ENCODE data around the gene TNMD. TPM values are rescaled to one million over a fixed set of nuclear protein-coding genes. Genes with fewer than 3 reads are reported as not detected.
"Not testable (repeated sequence)": the region's sequence is repeated elsewhere in the genome, so short reads cannot be mapped to it uniquely, and the experiment has no call there.

TNMD gene
- under 1 TPM in 1 of 2 donors, not detected in 1; 0.43 TPM for total RNA-seq
- long read RNA-seq, donor 1, partial matches to known transcripts: 1 of 1 reads
- long read RNA-seq, donor 1, other reads (novel, unspliced or antisense): 0 of 1 reads
- long read RNA-seq, donor 2, partial matches to known transcripts: 0 of 1 reads
- long read RNA-seq, donor 2, other reads (novel, unspliced or antisense): 1 of 1 reads

GRCh38 chrX:100584611-100585010, at the start of gene TNMD:
TSS of gene TNMD (plus strand) at chrX:100584936. CDS start at chrX:100585019, 83 bp downstream.
- no peak for DNase-seq (ENCODE audit: low spot score)
- intact Hi-C loops (cut with DNase I): no loop called here

- DNase-seq (ENCODE audit: low spot score); intact Hi-C loops (cut with DNase I): not testable (repeated sequence)
Measured at GRCh38 chrX:100565534-100565933, 19.2 kb upstream of the TNMD start.

- no peak for DNase-seq (ENCODE audit: low spot score)
- intact Hi-C loops (cut with DNase I): no loop called here
Measured at GRCh38 chrX:100586747-100587146, 2.0 kb downstream of the TNMD start.

- intact Hi-C loops (cut with DNase I): no loop called here
- no peak for DNase-seq (ENCODE audit: low spot score)
Measured at GRCh38 chrX:100587861-100588260, 3.1 kb downstream of the TNMD start.

GRCh38 chrX:100591256-100592051, 6.7 kb downstream of the TNMD start:
- no peak for DNase-seq (ENCODE audit: low spot score)
- intact Hi-C loops (cut with DNase I): no loop called here

- DNase-seq (ENCODE audit: low spot score): no peak
- intact Hi-C loops (cut with DNase I): no loop called here
Measured at GRCh38 chrX:100593126-100593525, 8.4 kb downstream of the TNMD start.

GRCh38 chrX:100593581-100593980, 8.8 kb downstream of the TNMD start:
- no peak for DNase-seq (ENCODE audit: low spot score)
- intact Hi-C loops (cut with DNase I): no loop called here

GRCh38 chrX:100596601-100597000, 11.9 kb downstream of the TNMD start:
- intact Hi-C loops (cut with DNase I): no loop called here
- DNase-seq (ENCODE audit: low spot score): no peak

GRCh38 chrX:100599456-100599855, 14.7 kb downstream of the TNMD start:
- intact Hi-C loops (cut with DNase I): no loop called here
- no peak for DNase-seq (ENCODE audit: low spot score)

- no peak for DNase-seq (ENCODE audit: low spot score)
- intact Hi-C loops (cut with DNase I): no loop called here
Measured at GRCh38 chrX:100600340-100600739, 15.6 kb downstream of the TNMD start.

- intact Hi-C loops (cut with DNase I): no loop called here
- DNase-seq (ENCODE audit: low spot score): no peak
Measured at GRCh38 chrX:100600758-100601157, 16.0 kb downstream of the TNMD start.

- intact Hi-C loops (cut with DNase I): no loop called here
- no peak for DNase-seq (ENCODE audit: low spot score)
Measured at GRCh38 chrX:100606753-100607152, 22.0 kb downstream of the TNMD start.

- DNase-seq (ENCODE audit: low spot score): no peak
- intact Hi-C loops (cut with DNase I): no loop called here
Measured at GRCh38 chrX:100609591-100609990, 24.9 kb downstream of the TNMD start.

- DNase-seq (ENCODE audit: low spot score): no peak
- intact Hi-C loops (cut with DNase I): no loop called here
Measured at GRCh38 chrX:100611951-100612350, 27.2 kb downstream of the TNMD start.

- DNase-seq (ENCODE audit: low spot score): no peak
- intact Hi-C loops (cut with DNase I): no loop called here
Measured at GRCh38 chrX:100615005-100615404, 30.3 kb downstream of the TNMD start.

GRCh38 chrX:100623001-100623400, 38.3 kb downstream of the TNMD start:
- intact Hi-C loops (cut with DNase I): no loop called here
- DNase-seq (ENCODE audit: low spot score): no peak

- DNase-seq (ENCODE audit: low spot score): no peak
- intact Hi-C loops (cut with DNase I): no loop called here
Measured at GRCh38 chrX:100625985-100626491, 41.3 kb downstream of the TNMD start.

- intact Hi-C loops (cut with DNase I): no loop called here
- DNase-seq (ENCODE audit: low spot score): no peak
Measured at GRCh38 chrX:100635040-100635439, 50.3 kb downstream of the TNMD start.

GRCh38 chrX:100635989-100636320, 51.2 kb downstream of the TNMD start:
- intact Hi-C loops (cut with DNase I): no loop called here
- no peak for DNase-seq (ENCODE audit: low spot score)

GRCh38 chrX:100636321-100636991, 51.7 kb downstream of the TNMD start, which contains the start of gene TSPAN6:
TSS of gene TSPAN6 (minus strand) at chrX:100636806. CDS start at chrX:100636694, 112 bp downstream.
- peak; percentile 90 for DNase-seq (ENCODE audit: low spot score)
- intact Hi-C loops (cut with DNase I): no loop called here
